Neuronal stem cell (in vitro differentiated cells): ENCODE data around the gene FHOD3.
A peak's percentile ranks its signal among the peaks of the same experiment; 100 is the strongest.

Experiments used
- DNase-seq: peaks from one replicate; pipeline ENCODE4 v3.0.0-alpha.2; 2013; ENCODE audit warnings: low spot score
- H2AFZ ChIP-seq: one replicate; pipeline ENCODE4 v1.6.1; 2013; ENCODE audit warnings: mild to moderate bottlenecking, low read length, inconsistent platforms
- H2AK5ac ChIP-seq: 2 replicates; pipeline ENCODE4 v1.6.1; 2013; ENCODE audit warnings: low read depth, mild to moderate bottlenecking, inconsistent platforms, low read length, moderate library complexity, mixed read lengths
- H2BK120ac ChIP-seq: 2 replicates; pipeline ENCODE4 v1.6.1; 2013; ENCODE audit warnings: low read depth, mild to moderate bottlenecking, inconsistent platforms, low read length, moderate library complexity, mixed read lengths
- H2BK12ac ChIP-seq: one replicate; pipeline ENCODE4 v1.6.1; 2013; ENCODE audit warnings: low read length, inconsistent platforms
- H2BK15ac ChIP-seq: 2 replicates; pipeline ENCODE4 v1.6.1; 2013; ENCODE audit warnings: mild to moderate bottlenecking, low read length, inconsistent platforms, mixed read lengths
- H2BK5ac ChIP-seq: one replicate; pipeline ENCODE4 v1.6.1; 2013; ENCODE audit warnings: inconsistent platforms, mild to moderate bottlenecking, low read length, moderate library complexity
- H3K14ac ChIP-seq: one replicate; pipeline ENCODE4 v1.6.1; 2013; ENCODE audit warnings: low read length, inconsistent platforms
- H3K18ac ChIP-seq: 2 replicates; pipeline ENCODE4 v1.6.1; 2013; ENCODE audit warnings: low read length, inconsistent platforms
- H3K23ac ChIP-seq: 2 replicates; pipeline ENCODE4 v1.6.1; 2013; ENCODE audit warnings: low read depth, mild to moderate bottlenecking, mixed read lengths, low read length, inconsistent platforms; ENCODE audit not compliant: poor library complexity
- H3K27ac ChIP-seq: replicated peaks from 3 replicates; pipeline ENCODE4 v1.5.1; 2013; ENCODE audit warnings: low read length, inconsistent platforms
- H3K27me3 ChIP-seq, 3 experiments: 2 replicates each; pipeline ENCODE4 v1.6.1; 2013; ENCODE audit warnings: low read length in 3 of 3, mild to moderate bottlenecking in 2 of 3, inconsistent platforms in 1 of 3, low read depth in 1 of 3, mixed read lengths in 1 of 3, moderate library complexity in 1 of 3; ENCODE audit not compliant: control insufficient read depth in 3 of 3, insufficient read depth in 3 of 3
- H3K36me3 ChIP-seq, 2 donors: replicated peaks in 1 of 2; 2 replicates each; pipeline ENCODE4 v1.6.1; 2013; ENCODE audit warnings: low read length in 2 of 2; ENCODE audit not compliant: control insufficient read depth in 2 of 2, insufficient read depth in 2 of 2
- H3K4ac ChIP-seq: 2 replicates; pipeline ENCODE4 v1.6.1; 2013; ENCODE audit warnings: inconsistent platforms, mild to moderate bottlenecking, low read length, moderate library complexity
- H3K4me1 ChIP-seq, 2 donors: 1 replicate in 1 of 2; 2 replicates in 1 of 2; pipeline ENCODE4 v1.6.1; 2013; ENCODE audit warnings: low read length in 2 of 2, low read depth in 1 of 2; ENCODE audit not compliant: control insufficient read depth in 2 of 2, insufficient read depth in 1 of 2
- H3K4me2 ChIP-seq: one replicate; pipeline ENCODE4 v1.6.1; 2013; ENCODE audit warnings: mild to moderate bottlenecking, low read length, inconsistent platforms; ENCODE audit not compliant: insufficient read depth, poor library complexity, severe bottlenecking
- H3K4me3 ChIP-seq, 2 donors: 2 replicates each; pipeline ENCODE4 v1.5.1; 2013; ENCODE audit warnings: low read length in 2 of 2, mild to moderate bottlenecking in 2 of 2, inconsistent platforms in 1 of 2, moderate library complexity in 1 of 2
- H3K79me1 ChIP-seq: one replicate; pipeline ENCODE4 v1.6.1; 2013; ENCODE audit warnings: low read depth, mild to moderate bottlenecking, inconsistent platforms, low read length, moderate library complexity
- H3K9ac ChIP-seq: one replicate; pipeline ENCODE4 v1.6.1; 2013; ENCODE audit warnings: mild to moderate bottlenecking, low read depth, low read length, inconsistent platforms; ENCODE audit not compliant: poor library complexity
- H3K9me3 ChIP-seq, 2 donors: replicated peaks in 1 of 2; 2 replicates each; pipeline versions ENCODE3 to v1.6.1; 2013; ENCODE audit warnings: low read length in 2 of 2, mild to moderate bottlenecking in 2 of 2, inconsistent platforms in 1 of 2, low read depth in 1 of 2, mixed read lengths in 1 of 2, moderate library complexity in 1 of 2; ENCODE audit not compliant: control insufficient read depth in 2 of 2, insufficient read depth in 1 of 2
- H4K8ac ChIP-seq: one replicate; pipeline ENCODE4 v1.6.1; 2013; ENCODE audit warnings: low read depth, mild to moderate bottlenecking, inconsistent platforms, low read length, moderate library complexity
- H4K91ac ChIP-seq: one replicate; pipeline ENCODE4 v1.6.1; 2013; ENCODE audit warnings: low read length, low read depth, mild to moderate bottlenecking, inconsistent platforms; ENCODE audit not compliant: poor library complexity
- WGBS, 2 donors: extraction: QIAGEN DNeasy Blood & Tissue Kit; methylation state at CpG; one replicate each; pipeline ENCODE4 v1.1.7; 2013; ENCODE audit warnings: missing lambda C conversion rate in 2 of 2, mixed read lengths in 1 of 2; ENCODE audit not compliant: insufficient read length in 2 of 2, insufficient replicate concordance in 1 of 2; ENCODE audit errors: extremely low coverage in 2 of 2; 5-methylcytosine and 5-hydroxymethylcytosine counted together

FHOD3 gene

DNA sequence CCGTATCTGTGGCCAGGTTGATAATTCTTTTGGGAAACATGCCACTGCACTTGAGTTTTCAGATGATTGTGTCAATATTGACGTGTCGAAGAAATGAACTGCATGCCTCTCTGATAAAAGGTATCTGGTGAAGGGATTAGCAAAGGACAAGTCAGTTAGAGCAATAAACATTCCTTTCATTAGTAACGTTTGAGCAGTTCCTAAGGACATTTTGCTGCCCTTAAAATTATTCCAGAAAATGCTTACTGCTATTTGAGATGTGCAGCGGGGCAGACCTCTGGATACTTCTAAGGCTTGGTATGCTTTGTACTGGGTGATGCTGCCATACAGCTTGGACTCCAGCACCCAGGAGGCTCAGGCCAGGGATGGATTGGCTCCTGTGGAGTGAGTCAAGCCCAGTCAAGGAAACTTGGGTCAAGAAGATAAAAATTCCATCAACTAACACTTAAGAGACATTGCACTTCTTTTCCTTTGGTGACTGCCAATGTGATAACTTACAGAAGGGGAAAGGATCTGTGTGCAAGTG, 166.7 kb downstream of the FHOD3 start:
- H3K4me3 ChIP-seq, result no peak overlapping the region
- H3K36me3 ChIP-seq, result peaks cover 1 to 7% of the 10 kb centered on the region in 2 donors
- H2BK120ac ChIP-seq, result no peak overlapping the region
- no peak overlapping the region for H3K9ac ChIP-seq
- no peak overlapping the region for H3K23ac ChIP-seq
- H2AFZ ChIP-seq, result no peak overlapping the region
- no peak overlapping the region for H2BK12ac ChIP-seq
- H3K79me1 ChIP-seq, result peaks cover 8% of the 10 kb centered on the region
- peaks cover 0 to 24% of the 10 kb centered on the region in 2 donors for H3K4me1 ChIP-seq
- no peaks in the 10 kb centered on the region for H3K27me3 ChIP-seq
- no peak overlapping the region for H3K14ac ChIP-seq
- no peak overlapping the region for H3K4me2 ChIP-seq
- H2AK5ac ChIP-seq, result no peak overlapping the region
- no peak overlapping the region for H3K18ac ChIP-seq
- H4K8ac ChIP-seq, result no peak overlapping the region
- no CpG with 5 or more reads among the region's 5 CpGs for WGBS, 2 donors
- H2BK15ac ChIP-seq, result no peak overlapping the region
- no peak overlapping the region for H2BK5ac ChIP-seq
- no peak for DNase-seq
- peak overlapping the region; percentile 19 for H3K27ac ChIP-seq
- no peak overlapping the region for H4K91ac ChIP-seq
- H3K9me3 ChIP-seq, result no peaks in the 10 kb centered on the region
- no peak overlapping the region for H3K4ac ChIP-seq

GRCh38 chr18:36465276-36465675, 167.8 kb downstream of the FHOD3 start:
- H2BK120ac ChIP-seq, result no peak overlapping the region
- no CpG with 5 or more reads among the region's 6 CpGs for WGBS, 2 donors

GRCh38 chr18:36465970-36466369, 168.5 kb downstream of the FHOD3 start:
- H4K8ac ChIP-seq, result no peak overlapping the region
- no peak overlapping the region for H2BK120ac ChIP-seq
- no peak overlapping the region for H2AK5ac ChIP-seq
- peaks cover 11% of the 10 kb centered on the region for H3K79me1 ChIP-seq
- no peaks in the 10 kb centered on the region for H3K9me3 ChIP-seq
- H3K27me3 ChIP-seq, result no peaks in the 10 kb centered on the region
- no peak overlapping the region for H3K4me3 ChIP-seq
- H3K9ac ChIP-seq, result no peak overlapping the region
- H2AFZ ChIP-seq, result no peak overlapping the region
- no peak overlapping the region for H2BK5ac ChIP-seq
- no peak overlapping the region for H4K91ac ChIP-seq
- H2BK12ac ChIP-seq, result no peak overlapping the region
- H2BK15ac ChIP-seq, result no peak overlapping the region
- H3K4ac ChIP-seq, result no peak overlapping the region
- peaks cover 1 to 7% of the 10 kb centered on the region in 2 donors for H3K36me3 ChIP-seq
- DNase-seq, result no peak
- no CpG with 5 or more reads among the region's 3 CpGs for WGBS, 2 donors
- H3K27ac ChIP-seq, result no peak overlapping the region
- no peak overlapping the region for H3K4me2 ChIP-seq
- peaks cover 3 to 24% of the 10 kb centered on the region in 2 donors for H3K4me1 ChIP-seq
- H3K14ac ChIP-seq, result no peak overlapping the region
- no peak overlapping the region for H3K18ac ChIP-seq
- no peak overlapping the region for H3K23ac ChIP-seq

More at GRCh38 chr18:36465276-36465675, 167.8 kb downstream of the FHOD3 start:
- Histone ChIP-seq H3K4ac (no peak overlapping the region), H3K18ac (peak overlapping the region; percentile 63), H3K36me3 (peaks cover 1 to 7% of the 10 kb centered on the region in 2 donors), H2BK15ac (no peak overlapping the region), H3K4me3 (no peak overlapping the region), H3K27me3 (no peaks in the 10 kb centered on the region), H2BK12ac (no peak overlapping the region), H2AFZ (no peak overlapping the region), H3K23ac (no peak overlapping the region), H3K14ac (peak overlapping the region; percentile 33), H3K9ac (peak overlapping the region; percentile 25), H3K79me1 (peaks cover 11% of the 10 kb centered on the region), H3K9me3 (no peaks in the 10 kb centered on the region), H4K8ac (no peak overlapping the region), H3K27ac (no peak overlapping the region), H2BK5ac (no peak overlapping the region), H3K4me1 (peaks cover 0 to 24% of the 10 kb centered on the region in 2 donors), H2AK5ac (peak overlapping the region; percentile 82), H3K4me2 (no peak overlapping the region), H4K91ac (no peak overlapping the region)
- DNase-seq, result no peak

DNA sequence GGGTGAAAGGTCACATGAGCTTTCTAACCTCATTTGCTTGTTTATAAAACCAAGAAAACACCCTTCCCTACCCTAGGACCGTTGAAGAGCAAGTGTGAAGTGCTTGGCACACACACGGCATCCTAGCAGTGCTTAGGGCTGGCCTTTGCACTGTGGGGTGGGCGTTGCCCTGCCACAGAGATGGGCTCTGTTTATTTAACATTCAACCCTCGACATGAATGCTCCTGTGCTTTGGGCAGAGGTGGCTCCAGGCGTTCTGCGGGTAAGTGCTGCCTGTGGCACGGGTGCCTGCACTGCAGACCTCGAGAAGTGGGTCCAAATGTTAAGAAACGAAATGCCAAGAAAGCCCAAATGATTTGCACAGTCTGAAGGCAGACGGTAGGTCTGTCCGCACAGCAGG, 170.1 kb downstream of the FHOD3 start:
- no peak for DNase-seq

More for the DNA sequence above, 170.1 kb downstream of the FHOD3 start:
- Histone ChIP-seq H3K23ac (no peak overlapping the region), H3K36me3 (peaks cover 1 to 7% of the 10 kb centered on the region in 2 donors), H3K4me2 (no peak overlapping the region), H2BK120ac (no peak overlapping the region), H4K8ac (no peak overlapping the region), H2AK5ac (no peak overlapping the region), H4K91ac (no peak overlapping the region), H2BK5ac (no peak overlapping the region), H2BK12ac (no peak overlapping the region), H3K18ac (peak overlapping the region; percentile 67), H2BK15ac (no peak overlapping the region), H3K27ac (no peak overlapping the region), H3K14ac (no peak overlapping the region), H3K27me3 (no peaks in the 10 kb centered on the region), H3K4ac (no peak overlapping the region), H3K9me3 (no peaks in the 10 kb centered on the region), H3K9ac (no peak overlapping the region), H2AFZ (no peak overlapping the region), H3K4me1 (peaks cover 9 to 27% of the 10 kb centered on the region in 2 donors), H3K79me1 (peaks cover 11% of the 10 kb centered on the region), H3K4me3 (no peak overlapping the region)
- WGBS, 2 donors, result no CpG with 5 or more reads among the region's 11 CpGs
